GM18505 (cell line): Measurements from ENCODE around the gene GADD45G.

ENCODE experiments used
- ATAC-seq: cut with Tn5 transposase; IDR thresholded peaks from one replicate; pipeline ENCODE4 v1.9.1; 2021; ENCODE audit not compliant: unreplicated experiment
- POLR2A ChIP-seq: IDR thresholded peaks from 4 replicates; pipeline ENCODE4 v1.6.1; 2011; ENCODE audit warnings: borderline replicate concordance; ENCODE audit not compliant: insufficient read depth, insufficient read length; ENCODE audit errors: extremely low read depth

Gene GADD45G

GRCh38 chr9:89622933-89623861 is 18.4 kb downstream of the GADD45G start:
- ATAC-seq = no peak

GRCh38 chr9:89623925-89624420 is 19.2 kb downstream of the GADD45G start:
- no peak for TF ChIP-seq POLR2A
- no peak for ATAC-seq

More at GRCh38 chr9:89622933-89623861, 18.4 kb downstream of the GADD45G start:
- no peak for TF ChIP-seq POLR2A

GRCh38 chr9:89625721-89626687 is 21.2 kb downstream of the GADD45G start:
- no peak for TF ChIP-seq POLR2A
- ATAC-seq = no peak

DNA sequence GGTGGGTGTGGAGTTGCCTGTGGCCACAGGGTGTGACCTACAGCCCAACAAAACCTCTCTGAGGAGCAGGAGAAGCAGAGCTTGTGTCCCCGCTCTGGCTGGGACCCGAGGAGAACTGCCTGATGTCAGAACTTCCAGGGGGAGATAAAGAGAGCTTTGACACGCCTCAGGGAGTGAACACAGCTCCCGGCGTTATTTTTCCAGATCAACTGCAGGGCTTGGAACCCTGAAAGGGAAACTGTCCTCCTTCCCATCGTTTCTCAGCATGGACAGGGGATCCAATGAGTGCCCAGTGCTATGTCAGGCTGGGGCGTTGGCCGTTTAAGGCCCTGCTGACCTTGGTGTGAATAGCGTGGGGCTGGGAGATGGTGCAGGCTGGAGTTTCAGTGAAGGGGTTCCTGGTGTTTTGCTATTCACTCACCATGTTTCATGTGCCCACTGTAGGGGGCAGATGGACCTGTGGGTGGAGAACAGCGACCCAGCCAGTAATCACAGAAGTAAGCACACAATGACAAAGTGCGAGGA is 22.0 kb downstream of the GADD45G start:
- ATAC-seq = no peak
- TF ChIP-seq POLR2A = no peak

DNA sequence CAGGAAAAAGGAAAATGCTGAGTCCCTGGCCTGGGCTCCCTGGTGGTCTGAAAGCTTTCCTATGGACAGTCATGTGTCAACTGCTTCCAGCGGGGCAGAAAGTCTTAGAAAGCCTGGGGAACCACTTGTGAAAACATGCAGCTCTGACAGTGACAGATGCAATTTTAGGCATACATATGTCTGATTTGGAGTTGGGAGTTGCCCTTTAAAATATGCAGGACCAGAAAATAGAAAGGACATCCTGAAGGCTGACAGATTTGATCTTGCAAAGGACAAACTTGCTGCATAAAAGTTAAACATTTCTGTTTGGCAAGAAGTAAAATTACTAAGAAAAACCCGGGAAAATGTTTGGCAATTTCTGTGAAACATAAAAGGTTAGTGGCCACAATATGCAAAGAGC is 23.8 kb downstream of the GADD45G start:
- no peak for ATAC-seq
- no peak for TF ChIP-seq POLR2A

DNA sequence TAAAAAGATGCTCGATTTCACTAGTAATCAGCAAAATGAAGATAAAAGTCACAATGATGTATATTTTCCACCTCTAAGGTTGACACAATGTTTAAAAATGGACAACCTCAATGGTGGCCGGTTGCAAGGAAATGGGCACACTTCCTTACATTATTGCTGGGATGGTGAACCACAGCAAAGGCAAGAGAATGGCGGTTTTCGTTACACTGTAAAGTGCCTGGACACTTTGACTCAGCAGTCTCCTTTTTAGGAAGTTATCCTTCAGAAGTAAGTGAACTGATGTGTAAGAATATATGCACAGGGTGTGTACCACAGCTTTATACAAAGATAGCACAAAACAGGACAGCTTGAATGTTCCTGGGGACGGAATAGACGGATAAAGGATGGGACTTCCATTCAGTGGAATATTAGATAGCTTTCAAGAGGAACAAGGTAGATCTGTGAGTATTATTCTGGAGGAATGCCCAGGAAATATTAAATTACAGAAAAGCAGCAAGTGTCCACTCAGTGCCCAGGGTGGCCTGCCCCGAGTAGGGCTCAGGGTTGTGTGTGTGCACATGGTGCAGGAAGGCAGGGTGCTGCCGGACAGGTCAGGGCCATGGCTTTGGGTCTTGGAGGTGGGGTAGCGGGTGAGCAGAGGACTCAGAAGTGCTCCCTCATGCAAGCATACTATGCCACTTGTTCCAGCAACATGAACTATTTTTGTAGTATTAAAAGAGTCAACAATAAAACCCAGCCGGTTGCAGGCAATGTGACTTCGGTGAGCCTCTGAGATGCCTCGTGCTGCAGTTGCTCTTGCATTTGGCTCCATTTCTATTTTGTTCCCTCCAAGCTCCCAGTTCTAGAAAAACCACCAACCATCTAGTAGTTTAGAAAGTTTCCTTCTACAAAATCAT is 24.5 kb downstream of the GADD45G start:
- TF ChIP-seq POLR2A = no peak

GRCh38 chr9:89630508-89630907 is 25.7 kb downstream of the GADD45G start:
- TF ChIP-seq POLR2A = no peak
- no peak for ATAC-seq

More for the DNA sequence above, 24.5 kb downstream of the GADD45G start:
- ATAC-seq = no peak

DNA sequence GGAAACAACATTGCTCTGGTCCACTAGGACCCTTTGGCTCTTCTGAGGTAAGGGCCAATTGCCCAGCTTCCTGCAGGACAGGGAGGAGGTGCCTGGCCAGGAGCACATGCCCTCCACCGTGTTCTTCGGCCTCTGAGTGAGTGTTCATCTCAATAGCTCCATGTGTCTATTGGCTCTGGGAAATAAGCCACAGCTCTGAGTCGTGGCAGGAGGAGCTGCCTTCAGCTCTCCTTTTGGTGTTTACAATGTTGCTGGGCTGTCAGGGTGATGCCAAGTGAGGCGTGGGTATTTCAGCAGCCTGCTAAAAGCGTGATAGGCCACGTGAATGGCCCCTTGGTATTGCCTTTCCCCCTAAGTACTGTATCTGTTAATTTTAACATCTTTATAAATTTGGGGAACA is 26.6 kb downstream of the GADD45G start:
- ATAC-seq = no peak
- TF ChIP-seq POLR2A = no peak

DNA sequence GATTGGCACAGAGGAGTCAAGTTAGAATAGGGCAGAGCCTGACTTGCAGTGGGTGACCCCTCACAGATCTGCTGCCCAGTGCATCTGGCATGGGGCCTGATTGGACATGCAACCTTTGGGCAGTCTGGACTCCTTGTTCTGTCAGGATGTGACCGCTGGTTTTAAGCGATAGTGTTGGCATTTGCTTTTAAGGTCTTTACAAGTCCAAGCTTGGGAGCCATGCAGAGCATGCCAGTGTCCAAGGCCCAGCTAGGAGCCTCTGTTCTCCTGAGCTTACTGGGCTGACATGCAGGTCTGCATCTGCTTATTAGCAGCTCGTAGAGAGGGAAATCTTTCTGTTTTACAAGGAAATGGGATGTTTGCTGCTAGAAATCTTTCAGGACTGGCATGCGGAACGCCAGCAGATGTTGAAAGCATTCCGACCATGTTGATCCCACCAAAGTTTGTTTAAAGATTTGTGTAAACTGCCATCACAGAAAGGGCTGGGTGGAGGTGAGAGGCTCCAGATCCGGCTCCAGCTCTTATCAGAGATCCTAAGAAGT is 27.5 kb downstream of the GADD45G start:
- no peak for ATAC-seq
- TF ChIP-seq POLR2A = no peak

DNA sequence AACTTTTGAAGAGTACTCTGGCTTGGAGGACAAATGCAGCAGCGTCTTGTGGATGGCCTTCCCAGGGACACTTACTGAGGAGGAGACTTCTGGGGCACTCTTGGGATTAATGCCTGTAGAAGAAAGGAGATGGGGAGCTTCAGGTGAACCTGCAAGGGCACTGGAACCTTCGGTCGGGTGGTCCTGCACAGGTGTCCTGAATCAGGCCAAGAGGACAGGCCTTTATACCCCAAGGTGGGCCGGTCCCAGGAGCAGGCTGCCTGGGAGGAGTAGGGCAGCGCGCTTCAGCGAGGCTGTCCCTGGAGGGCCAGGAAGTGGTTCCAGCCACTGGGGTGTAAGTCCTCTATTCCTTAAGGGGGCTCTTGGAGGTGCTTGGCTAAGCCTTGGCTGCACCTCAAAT is 27.9 kb downstream of the GADD45G start:
- TF ChIP-seq POLR2A = no peak
- no peak for ATAC-seq

GRCh38 chr9:89633404-89633803 is 28.6 kb downstream of the GADD45G start:
- TF ChIP-seq POLR2A = no peak
- ATAC-seq = no peak

GRCh38 chr9:89633920-89634319 is 29.1 kb downstream of the GADD45G start:
- ATAC-seq = no peak
- no peak for TF ChIP-seq POLR2A
